ENCODE measurements around the gene MRGPRF. TPM values are rescaled to one million over a fixed set of nuclear protein-coding genes. Genes with fewer than 3 reads are reported as not detected.

The MRGPRF gene
- total RNA-seq, 2 donors from 2014 or later = 10.8 to 17.6 TPM

DNA sequence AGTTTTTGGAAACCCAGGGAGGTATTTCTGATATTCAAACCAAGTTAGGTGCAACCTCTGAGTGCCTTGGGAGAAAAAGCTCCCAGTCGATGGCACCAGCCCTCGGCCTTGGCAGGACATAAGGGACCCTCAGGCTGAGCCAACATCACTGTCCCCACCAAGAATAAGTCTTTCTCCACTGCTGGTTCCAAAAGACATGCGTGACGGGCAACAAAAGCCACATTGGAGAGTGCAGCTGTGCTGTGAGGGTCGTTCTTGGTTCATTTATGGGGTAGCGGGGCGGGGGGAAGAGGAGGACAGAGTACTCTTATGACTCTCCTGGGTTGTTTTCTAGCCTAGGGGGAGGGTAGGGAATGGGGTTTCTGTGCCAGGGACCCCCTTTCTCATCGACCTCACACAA lies 24.5 kb upstream of the MRGPRF start:
- Histone ChIP-seq H3K4me3 (no peak overlapping the region), H3K27me3 (no peaks in the 10 kb centered on the region), H3K27ac (no peak overlapping the region), H3K4me1 (peaks cover 0 to 6% of the 10 kb centered on the region in 2 donors), H3K36me3 (no peaks in the 10 kb centered on the region), H3K9me3 (no peaks in the 10 kb centered on the region)
- DNase-seq (ENCODE audit: low spot score) = no peak
- TF ChIP-seq, protein P1, sequence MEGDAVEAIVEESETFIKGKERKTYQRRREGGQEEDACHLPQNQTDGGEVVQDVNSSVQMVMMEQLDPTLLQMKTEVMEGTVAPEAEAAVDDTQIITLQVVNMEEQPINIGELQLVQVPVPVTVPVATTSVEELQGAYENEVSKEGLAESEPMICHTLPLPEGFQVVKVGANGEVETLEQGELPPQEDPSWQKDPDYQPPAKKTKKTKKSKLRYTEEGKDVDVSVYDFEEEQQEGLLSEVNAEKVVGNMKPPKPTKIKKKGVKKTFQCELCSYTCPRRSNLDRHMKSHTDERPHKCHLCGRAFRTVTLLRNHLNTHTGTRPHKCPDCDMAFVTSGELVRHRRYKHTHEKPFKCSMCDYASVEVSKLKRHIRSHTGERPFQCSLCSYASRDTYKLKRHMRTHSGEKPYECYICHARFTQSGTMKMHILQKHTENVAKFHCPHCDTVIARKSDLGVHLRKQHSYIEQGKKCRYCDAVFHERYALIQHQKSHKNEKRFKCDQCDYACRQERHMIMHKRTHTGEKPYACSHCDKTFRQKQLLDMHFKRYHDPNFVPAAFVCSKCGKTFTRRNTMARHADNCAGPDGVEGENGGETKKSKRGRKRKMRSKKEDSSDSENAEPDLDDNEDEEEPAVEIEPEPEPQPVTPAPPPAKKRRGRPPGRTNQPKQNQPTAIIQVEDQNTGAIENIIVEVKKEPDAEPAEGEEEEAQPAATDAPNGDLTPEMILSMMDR (IDR thresholded peaks at IDR 0.05) = no peak

DNA sequence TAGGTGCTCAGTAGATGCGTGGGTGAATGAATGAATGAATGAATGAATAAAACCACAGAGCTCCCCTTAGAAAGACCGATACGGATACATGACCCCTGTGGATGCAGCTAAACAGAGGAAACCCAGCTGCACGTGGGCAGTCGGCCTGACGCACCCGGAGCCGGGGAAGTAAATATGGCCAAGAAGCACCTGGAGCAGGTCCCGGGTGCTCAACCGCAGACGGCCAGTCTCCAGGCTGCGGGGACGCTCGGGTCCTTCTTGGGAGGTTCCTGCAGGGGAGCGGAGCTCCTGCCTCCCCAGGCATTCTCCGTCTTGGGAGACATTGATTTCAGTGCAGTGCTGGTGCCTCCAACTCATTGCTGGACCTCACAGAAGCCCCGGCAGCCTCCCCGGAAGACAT lies 24.0 kb upstream of the MRGPRF start:
- no peak for DNase-seq (ENCODE audit: low spot score)
- no peaks in the 10 kb centered on the region for H3K9me3 ChIP-seq
- H3K4me1 ChIP-seq = peaks cover 0 to 6% of the 10 kb centered on the region in 2 donors
- no peak overlapping the region for H3K4me3 ChIP-seq
- H3K27me3 ChIP-seq = no peaks in the 10 kb centered on the region
- TF ChIP-seq, protein P1 (IDR thresholded peaks at IDR 0.05) = no peak
- H3K27ac ChIP-seq = no peak overlapping the region
- H3K36me3 ChIP-seq = no peaks in the 10 kb centered on the region

DNA sequence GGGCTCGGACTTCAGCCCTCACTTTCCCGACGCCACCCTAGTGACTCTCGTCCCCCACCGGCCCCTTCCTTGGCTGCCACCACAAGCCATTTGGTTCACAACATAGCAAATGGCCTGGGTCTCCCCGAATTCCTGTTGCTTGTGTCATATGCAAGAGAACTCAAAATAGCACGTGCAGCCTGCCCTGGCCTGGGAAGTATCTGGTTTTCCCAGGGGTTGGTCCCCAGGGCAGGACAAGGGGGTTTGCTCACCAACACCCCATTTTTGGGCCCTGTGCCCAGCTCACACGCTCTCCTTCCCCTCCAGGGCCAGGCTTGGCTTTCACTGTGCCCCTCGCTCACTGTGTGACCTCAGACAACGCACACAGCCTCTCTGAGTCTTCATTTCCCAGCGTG lies 22.9 kb upstream of the MRGPRF start:
- H3K9me3 ChIP-seq = no peaks in the 10 kb centered on the region
- no peaks in the 10 kb centered on the region for H3K36me3 ChIP-seq
- no peak overlapping the region for H3K4me3 ChIP-seq
- peaks cover 0 to 6% of the 10 kb centered on the region in 2 donors for H3K4me1 ChIP-seq
- peak overlapping the region; percentile 44 to 62 for H3K27ac ChIP-seq
- TF ChIP-seq, protein P1 (IDR thresholded peaks at IDR 0.05) = no peak
- no peaks in the 10 kb centered on the region for H3K27me3 ChIP-seq
- no peak for DNase-seq (ENCODE audit: low spot score)

DNA sequence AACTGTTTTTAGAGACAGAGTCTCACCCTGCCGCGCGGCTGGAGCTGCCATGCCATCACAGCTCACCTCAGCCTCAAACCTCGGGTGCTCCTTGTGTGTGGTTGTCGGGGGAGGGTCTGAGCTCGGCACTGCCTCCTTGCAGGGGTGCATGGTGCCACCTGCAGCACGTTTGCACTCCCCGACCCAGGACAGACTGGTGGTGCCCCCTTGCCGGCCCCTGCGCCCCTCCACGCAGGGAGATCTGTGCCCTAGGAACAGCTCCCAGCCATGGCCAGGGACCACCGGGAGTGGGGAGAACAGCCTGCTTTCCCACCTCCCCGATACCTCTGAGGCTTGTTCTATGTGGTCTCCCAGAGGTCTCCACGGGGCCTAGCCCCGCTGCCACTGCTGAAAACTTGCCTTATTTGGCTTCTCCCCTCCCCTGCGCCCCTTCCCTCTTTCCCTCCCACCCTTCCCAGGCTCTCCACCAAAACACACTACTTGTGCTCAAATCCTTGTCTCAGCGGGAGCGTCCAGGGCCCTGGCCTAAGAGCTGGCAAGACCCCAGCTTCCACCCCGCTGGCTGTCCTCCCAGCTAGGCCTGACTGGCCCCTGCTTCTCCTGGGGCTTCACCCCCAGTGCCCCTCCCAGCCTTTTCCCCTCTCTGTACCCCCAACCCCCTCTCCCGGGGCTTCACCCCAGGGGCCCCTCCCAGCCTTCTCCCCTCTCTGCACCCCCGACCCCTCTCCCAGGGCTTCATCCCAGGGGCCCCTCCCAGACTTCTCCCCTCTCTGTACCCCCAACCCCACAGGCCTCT lies 22.3 kb upstream of the MRGPRF start:
- peak overlapping the region; percentile 44 to 62 for H3K27ac ChIP-seq
- no peaks in the 10 kb centered on the region for H3K36me3 ChIP-seq
- no peaks in the 10 kb centered on the region for H3K27me3 ChIP-seq
- TF ChIP-seq, protein P1 (IDR thresholded peaks at IDR 0.05) = no peak
- H3K4me1 ChIP-seq = peaks cover 0 to 6% of the 10 kb centered on the region in 2 donors
- no peaks in the 10 kb centered on the region for H3K9me3 ChIP-seq
- DNase-seq (ENCODE audit: low spot score) = no peak
- H3K4me3 ChIP-seq = no peak overlapping the region

DNA sequence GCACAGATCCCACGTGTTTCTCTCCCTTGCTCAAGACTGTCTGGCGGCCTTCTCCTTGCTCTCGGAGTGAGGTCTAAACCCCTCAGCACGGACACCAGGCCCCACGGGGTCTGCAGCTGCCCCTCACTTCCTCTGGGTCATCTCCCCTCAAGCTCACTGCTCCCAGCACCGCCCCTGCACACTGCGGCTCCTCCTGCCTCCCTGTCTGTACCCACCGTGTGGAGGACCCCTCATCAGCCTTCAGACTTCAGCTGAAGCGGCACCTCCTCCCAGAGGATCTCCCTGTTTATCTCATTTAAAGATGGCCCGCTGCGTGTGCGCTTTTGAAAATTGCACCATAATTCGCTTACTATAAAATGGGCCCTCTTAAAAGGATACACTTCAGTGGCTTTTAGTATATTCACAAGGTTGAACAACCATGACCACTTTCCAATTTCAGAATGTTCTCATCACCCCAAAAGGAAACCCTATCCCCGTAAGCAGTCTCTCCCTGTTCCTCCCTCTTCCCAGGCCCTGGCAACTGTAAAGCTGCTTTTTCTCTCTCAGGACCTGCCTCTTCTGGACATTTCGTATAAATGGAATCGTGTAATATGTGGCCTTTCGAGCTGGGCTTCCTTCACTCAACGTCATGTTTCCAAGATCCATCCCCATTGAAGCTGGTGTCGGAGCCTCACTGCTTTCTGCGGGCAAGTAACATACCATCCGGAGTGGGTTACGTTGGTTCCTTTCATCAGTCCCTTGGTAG lies 21.2 kb upstream of the MRGPRF start:
- TF ChIP-seq, protein P1 (IDR thresholded peaks at IDR 0.05) = no peak
- no peaks in the 10 kb centered on the region for H3K27me3 ChIP-seq
- no peak overlapping the region for H3K4me3 ChIP-seq
- peaks cover 0 to 6% of the 10 kb centered on the region in 2 donors for H3K4me1 ChIP-seq
- no peaks in the 10 kb centered on the region for H3K9me3 ChIP-seq
- no peak for DNase-seq (ENCODE audit: low spot score)
- H3K36me3 ChIP-seq = no peaks in the 10 kb centered on the region
- peak overlapping the region; percentile 44 to 62 for H3K27ac ChIP-seq

Data from right atrium auricular region (tissue), 2 donors.